ENCODE results near the gene LANCL3.

DNA sequence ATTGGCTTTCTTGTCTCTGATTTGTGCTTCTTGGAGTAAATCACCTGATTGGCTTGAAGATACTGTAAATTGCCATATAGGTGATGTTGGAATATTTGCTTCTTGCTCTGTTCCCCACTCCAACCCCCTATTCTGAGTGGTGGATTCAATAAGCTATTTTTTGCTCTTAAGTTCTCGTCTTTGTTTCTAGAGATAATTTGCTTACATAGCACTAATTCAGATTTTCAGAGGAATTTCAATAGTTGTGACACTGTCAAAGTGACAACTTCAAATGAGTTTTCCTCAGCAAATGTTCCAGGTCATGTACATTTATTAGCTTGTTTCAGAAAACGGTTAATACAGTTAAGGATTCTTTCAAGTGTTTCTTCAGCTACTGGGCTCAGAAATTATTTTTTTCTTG, 18.6 kb downstream of the LANCL3 start:
- TF ChIP-seq EZH2 (IDR thresholded peaks at IDR 0.05; ENCODE audit: low read length, unreplicated experiment): no peak
- TF ChIP-seq EZH2phosphoT487 (IDR thresholded peaks at IDR 0.05; ENCODE audit: borderline replicate concordance, low read length): no peak
- TF ChIP-seq, protein P1, sequence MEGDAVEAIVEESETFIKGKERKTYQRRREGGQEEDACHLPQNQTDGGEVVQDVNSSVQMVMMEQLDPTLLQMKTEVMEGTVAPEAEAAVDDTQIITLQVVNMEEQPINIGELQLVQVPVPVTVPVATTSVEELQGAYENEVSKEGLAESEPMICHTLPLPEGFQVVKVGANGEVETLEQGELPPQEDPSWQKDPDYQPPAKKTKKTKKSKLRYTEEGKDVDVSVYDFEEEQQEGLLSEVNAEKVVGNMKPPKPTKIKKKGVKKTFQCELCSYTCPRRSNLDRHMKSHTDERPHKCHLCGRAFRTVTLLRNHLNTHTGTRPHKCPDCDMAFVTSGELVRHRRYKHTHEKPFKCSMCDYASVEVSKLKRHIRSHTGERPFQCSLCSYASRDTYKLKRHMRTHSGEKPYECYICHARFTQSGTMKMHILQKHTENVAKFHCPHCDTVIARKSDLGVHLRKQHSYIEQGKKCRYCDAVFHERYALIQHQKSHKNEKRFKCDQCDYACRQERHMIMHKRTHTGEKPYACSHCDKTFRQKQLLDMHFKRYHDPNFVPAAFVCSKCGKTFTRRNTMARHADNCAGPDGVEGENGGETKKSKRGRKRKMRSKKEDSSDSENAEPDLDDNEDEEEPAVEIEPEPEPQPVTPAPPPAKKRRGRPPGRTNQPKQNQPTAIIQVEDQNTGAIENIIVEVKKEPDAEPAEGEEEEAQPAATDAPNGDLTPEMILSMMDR (conservative IDR thresholded peaks at IDR 0.05; ENCODE audit: low read depth, low read length): no peak

Data from PC-3 (cell line).